CD4-positive, alpha-beta T cell (primary cell): Measurements from ENCODE around the gene CD58. TPM values are rescaled to one million over a fixed set of nuclear protein-coding genes. Genes with fewer than 3 reads are reported as not detected.
"Not testable (repeated sequence)": the region's sequence is repeated elsewhere in the genome, so short reads cannot be mapped to it uniquely, and the experiment has no call there.

Source experiments
- ATAC-seq: fragments of 200-7000 bp; cut with Tn5 transposase; one replicate; pipeline ENCODE4 v1.10.0; 2022; ENCODE audit warnings: mild to moderate bottlenecking; ENCODE audit not compliant: poor library complexity
- CTCF ChIA-PET: fragments of 350-600 bp; sonication (Branson Sonifier 250); formaldehyde crosslinking; loops from one replicate; lab custom pipeline; 2021; ENCODE audit warnings: antibody characterized with exemption, inconsistent platforms; lab: Charles Lee
- POLR2A ChIA-PET: fragments of 350-600 bp; sonication (Branson Sonifier 250); formaldehyde crosslinking; loops from one replicate; lab custom pipeline; 2021; ENCODE audit warnings: antibody characterized with exemption, inconsistent platforms; lab: Charles Lee
- DNase-seq, 14 experiments: peaks; one replicate each; pipeline ENCODE4 v3.0.0-alpha.2; 2013 to 2020; ENCODE audit warnings: mixed read lengths in 2 of 14
- H3K27ac ChIP-seq, 2 donors: one replicate each; pipeline versions ENCODE4 v1.5.1 to v1.7.0; 2013; ENCODE audit warnings: low read length in 2 of 2, low read depth in 1 of 2, mild to moderate bottlenecking in 1 of 2
- H3K27me3 ChIP-seq, 2 experiments: 1 replicate in 1 of 2; 2 replicates in 1 of 2; pipeline versions ENCODE4 v1.6.1 to v1.7.0; 2013; ENCODE audit warnings: low read length in 2 of 2, control low read depth in 1 of 2, mild to moderate bottlenecking in 1 of 2, moderate library complexity in 1 of 2; ENCODE audit not compliant: insufficient read depth in 2 of 2, control insufficient read depth in 1 of 2
- H3K36me3 ChIP-seq: one replicate; pipeline ENCODE4 v1.6.1; 2013; ENCODE audit warnings: low read length, control low read depth; ENCODE audit not compliant: insufficient read depth
- H3K4me1 ChIP-seq: one replicate; pipeline ENCODE4 v1.6.1; 2013; ENCODE audit warnings: low read length, control low read depth; ENCODE audit not compliant: insufficient read depth
- H3K4me3 ChIP-seq: one replicate; pipeline ENCODE4 v1.5.1; 2013; ENCODE audit warnings: mild to moderate bottlenecking, low read length, moderate library complexity
- H3K9me3 ChIP-seq, 2 experiments: 1 replicate in 1 of 2; 2 replicates in 1 of 2; pipeline versions ENCODE4 v1.6.1 to v1.7.0; 2013; ENCODE audit warnings: low read length in 2 of 2, mild to moderate bottlenecking in 2 of 2, control low read depth in 1 of 2, moderate library complexity in 1 of 2; ENCODE audit not compliant: control insufficient read depth in 1 of 2, insufficient read depth in 1 of 2
- H3K27ac Mint-ChIP-seq: one replicate; pipeline ENCODE4 v1.8.0; 2020; ENCODE audit warnings: mixed read lengths
- H3K27me3 Mint-ChIP-seq: one replicate; pipeline ENCODE4 v1.8.0; 2021; ENCODE audit warnings: mixed read lengths
- H3K36me3 Mint-ChIP-seq: one replicate; pipeline ENCODE4 v1.8.0; 2021; ENCODE audit warnings: low read depth, mixed read lengths
- H3K4me1 Mint-ChIP-seq: one replicate; pipeline ENCODE4 v1.8.0; 2021; ENCODE audit warnings: low read depth, mixed read lengths
- H3K4me3 Mint-ChIP-seq: one replicate; pipeline ENCODE4 v1.8.0; 2020; ENCODE audit warnings: mild to moderate bottlenecking, mixed read lengths
- H3K9me3 Mint-ChIP-seq: one replicate; pipeline ENCODE4 v1.8.0; 2020; ENCODE audit warnings: mixed read lengths
- intact Hi-C, 2 experiments: fragments of 100-400 bp; cut with DNase I in 1 of 2; cut with micrococcal nuclease in 1 of 2; formaldehyde crosslinking; loops; one replicate each; pipeline versions ENCODE4 v1.15.1 to v1.9.0; 2023 to 2025; cut with DNase I, micrococcal nuclease
- total RNA-seq, 174 experiments: library from RNA in 2 of 174; stranded (reverse) in 2 of 174; gene quantifications; one replicate each; pipeline ENCODE4 v1.2.3 and lab custom pipeline; 2021 to 2026
- TF ChIP-seq, protein P1 (sequence below): fragments of 200-600 bp; IDR thresholded peaks from one replicate; pipeline ENCODE4 v1.8.0; 2022; ENCODE audit warnings: antibody characterized with exemption, mild to moderate bottlenecking

CD58 gene
- total RNA-seq, 2 experiments from 2014 or later = 4.2 to 5.7 TPM

DNA sequence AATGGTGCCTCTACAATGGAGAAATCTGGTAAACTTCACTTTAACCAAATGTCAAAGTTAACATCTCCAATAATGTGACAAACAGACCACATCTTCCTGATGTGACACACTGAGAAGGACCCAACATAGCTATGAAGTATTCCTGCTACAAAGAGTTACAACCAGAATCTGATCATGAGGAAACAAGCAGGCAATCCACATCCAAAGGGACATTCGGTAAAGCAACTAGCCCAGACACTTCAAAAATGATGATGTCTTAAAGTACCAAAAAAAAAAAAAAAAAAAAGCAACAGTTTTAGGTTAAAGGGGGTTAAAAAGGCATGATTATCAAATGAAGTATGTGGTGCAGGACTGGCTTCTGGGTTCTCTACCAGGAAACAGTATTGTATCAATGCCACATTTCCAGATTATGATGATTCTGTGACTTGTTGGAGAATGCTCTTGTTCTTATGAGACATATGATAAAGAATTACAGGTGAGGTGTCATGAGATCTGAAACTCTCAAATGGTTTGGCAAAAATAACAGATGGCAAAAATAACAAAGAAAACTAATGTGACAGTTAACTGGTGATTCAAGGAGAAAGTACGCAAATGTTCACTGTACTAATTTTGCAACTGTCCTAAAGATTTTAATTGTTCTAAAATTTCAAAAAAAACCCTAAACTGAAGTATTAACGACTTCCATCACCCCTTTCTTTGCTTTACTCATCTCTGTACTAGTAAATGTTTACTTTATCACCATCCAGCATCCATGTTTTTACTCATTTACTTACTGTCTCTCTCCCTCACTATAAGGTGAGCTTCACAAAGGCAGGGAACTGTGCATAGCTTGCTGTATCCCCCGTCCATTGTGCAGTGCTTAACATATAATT, 2.8 kb downstream of the CD58 start:
- ChIA-PET POLR2A (interaction anchor here (0.9 to 1.6 kb wide), 2 partner anchors 11 to 28 kb away, joined by 3 to 6 read pairs; no protein-coding TSS in a partner anchor), CTCF (interaction anchor here (0.7 to 2.9 kb wide), 2 partner anchors 11 to 166 kb away, joined by 3 to 18 read pairs; no protein-coding TSS in a partner anchor)
- H3K9me3 ChIP-seq = peaks cover 5 to 7% of the 10 kb centered on the region in 2 experiments
- DNase-seq (no peak), ATAC-seq (no peak)
- H3K36me3 ChIP-seq = peaks cover 4% of the 10 kb centered on the region
- Mint-ChIP-seq H3K9me3 (no peaks in the 10 kb centered on the region), H3K27me3 (no peaks in the 10 kb centered on the region), H3K36me3 (peaks cover 13% of the 10 kb centered on the region), H3K4me1 (peaks cover 42% of the 10 kb centered on the region), H3K4me3 (peak overlapping the region; percentile 96), H3K27ac (peak overlapping the region; percentile 91)
- no peak overlapping the region for H3K4me3 ChIP-seq
- intact Hi-C loops = no loop called here
- TF ChIP-seq, protein P1, sequence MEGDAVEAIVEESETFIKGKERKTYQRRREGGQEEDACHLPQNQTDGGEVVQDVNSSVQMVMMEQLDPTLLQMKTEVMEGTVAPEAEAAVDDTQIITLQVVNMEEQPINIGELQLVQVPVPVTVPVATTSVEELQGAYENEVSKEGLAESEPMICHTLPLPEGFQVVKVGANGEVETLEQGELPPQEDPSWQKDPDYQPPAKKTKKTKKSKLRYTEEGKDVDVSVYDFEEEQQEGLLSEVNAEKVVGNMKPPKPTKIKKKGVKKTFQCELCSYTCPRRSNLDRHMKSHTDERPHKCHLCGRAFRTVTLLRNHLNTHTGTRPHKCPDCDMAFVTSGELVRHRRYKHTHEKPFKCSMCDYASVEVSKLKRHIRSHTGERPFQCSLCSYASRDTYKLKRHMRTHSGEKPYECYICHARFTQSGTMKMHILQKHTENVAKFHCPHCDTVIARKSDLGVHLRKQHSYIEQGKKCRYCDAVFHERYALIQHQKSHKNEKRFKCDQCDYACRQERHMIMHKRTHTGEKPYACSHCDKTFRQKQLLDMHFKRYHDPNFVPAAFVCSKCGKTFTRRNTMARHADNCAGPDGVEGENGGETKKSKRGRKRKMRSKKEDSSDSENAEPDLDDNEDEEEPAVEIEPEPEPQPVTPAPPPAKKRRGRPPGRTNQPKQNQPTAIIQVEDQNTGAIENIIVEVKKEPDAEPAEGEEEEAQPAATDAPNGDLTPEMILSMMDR = no peak
- H3K27me3 ChIP-seq = no peaks in the 10 kb centered on the region
- H3K4me1 ChIP-seq = peaks cover 39% of the 10 kb centered on the region
- no peak overlapping the region for H3K27ac ChIP-seq

DNA sequence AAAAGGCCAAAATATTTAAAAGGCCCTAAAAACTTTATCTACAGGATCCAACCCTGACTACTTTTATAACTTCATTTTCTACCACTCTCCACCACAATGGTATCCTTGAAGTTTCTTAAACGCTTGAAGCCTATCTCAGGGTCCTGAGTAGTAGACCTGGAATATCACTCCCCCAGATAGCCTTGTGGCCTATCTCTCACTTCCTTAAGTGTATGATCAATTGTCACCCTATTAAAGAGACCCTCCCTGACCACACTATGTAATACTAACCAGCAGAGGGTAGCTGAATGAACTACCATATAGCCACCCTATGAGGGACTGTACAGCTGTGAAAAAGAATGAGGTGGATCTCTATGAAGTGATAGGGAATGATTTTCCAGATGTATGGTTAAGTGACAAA, 5.6 kb downstream of the CD58 start:
- Mint-ChIP-seq H3K4me3 (no peak overlapping the region), H3K36me3 (peaks cover 12% of the 10 kb centered on the region), H3K27ac (no peak overlapping the region), H3K9me3 (peaks cover 2% of the 10 kb centered on the region), H3K27me3 (no peaks in the 10 kb centered on the region), H3K4me1 (peaks cover 57% of the 10 kb centered on the region)
- no peak overlapping the region for H3K4me3 ChIP-seq
- no peaks in the 10 kb centered on the region for H3K27me3 ChIP-seq
- TF ChIP-seq, protein P1 = no peak
- H3K27ac ChIP-seq = no peak overlapping the region
- DNase-seq (no peak), ATAC-seq (no peak)
- H3K36me3 ChIP-seq = peaks cover 4% of the 10 kb centered on the region
- ChIA-PET POLR2A (no interaction called here), CTCF (no interaction called here)
- intact Hi-C loops = no loop called here
- peaks cover 30% of the 10 kb centered on the region for H3K4me1 ChIP-seq
- peaks cover 5 to 8% of the 10 kb centered on the region in 2 experiments for H3K9me3 ChIP-seq

DNA sequence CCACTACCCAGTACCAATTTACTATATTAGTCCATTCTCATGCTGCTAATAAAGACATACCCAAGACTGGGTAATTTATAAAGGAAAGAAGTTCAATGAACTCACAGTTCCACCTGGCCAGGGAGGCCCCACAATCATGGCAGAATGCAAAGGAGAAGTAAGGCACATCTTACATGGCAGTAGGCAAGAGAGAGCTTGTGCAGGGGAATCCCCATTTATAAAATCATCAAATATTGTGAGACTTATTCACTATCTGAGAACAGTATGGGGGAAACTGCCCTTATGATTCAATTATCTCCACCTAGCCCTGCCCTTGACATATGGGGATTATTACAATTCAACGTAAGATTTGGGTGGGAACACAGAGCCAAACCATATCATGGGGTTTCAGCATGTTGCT, 6.4 kb downstream of the CD58 start:
- Mint-ChIP-seq H3K9me3 (peaks cover 2% of the 10 kb centered on the region), H3K27ac (no peak overlapping the region), H3K27me3 (no peaks in the 10 kb centered on the region), H3K4me3 (no peak overlapping the region), H3K36me3 (peaks cover 6% of the 10 kb centered on the region), H3K4me1 (peaks cover 54% of the 10 kb centered on the region)
- ATAC-seq (no peak), DNase-seq (no peak)
- ChIA-PET POLR2A (no interaction called here), CTCF (no interaction called here)
- intact Hi-C loops = no loop called here
- Histone ChIP-seq H3K27ac (no peak overlapping the region), H3K4me3 (no peak overlapping the region), H3K9me3 (peaks cover 5 to 8% of the 10 kb centered on the region in 2 experiments), H3K27me3 (no peaks in the 10 kb centered on the region), H3K36me3 (peaks cover 4% of the 10 kb centered on the region), H3K4me1 (peaks cover 25% of the 10 kb centered on the region)
- TF ChIP-seq, protein P1 = no peak

DNA sequence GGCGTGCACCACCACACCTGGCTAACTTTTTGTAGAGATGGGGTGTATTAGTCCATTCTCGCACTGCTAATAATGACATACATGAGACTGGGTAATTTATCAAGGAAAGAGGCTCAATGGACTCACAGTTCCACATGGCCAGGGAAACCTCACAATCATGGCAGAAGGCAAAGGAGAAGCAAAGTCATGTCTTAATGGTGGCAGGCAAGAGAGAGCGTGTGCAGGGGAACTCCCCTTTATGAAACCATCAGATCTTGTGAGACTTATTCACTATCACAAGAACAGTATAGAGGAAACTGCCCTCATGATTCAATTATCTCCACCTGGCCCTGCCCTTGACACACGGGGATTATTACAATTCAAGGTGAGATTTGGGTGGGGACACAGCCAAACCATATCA, 8.4 kb downstream of the CD58 start:
- H3K27me3 ChIP-seq, H3K4me3 Mint-ChIP-seq, CTCF ChIA-PET, intact Hi-C loops, H3K9me3 ChIP-seq, H3K27me3 Mint-ChIP-seq, H3K36me3 Mint-ChIP-seq, H3K27ac Mint-ChIP-seq, ATAC-seq, H3K9me3 Mint-ChIP-seq, H3K36me3 ChIP-seq, H3K27ac ChIP-seq, H3K4me3 ChIP-seq, POLR2A ChIA-PET: not testable (repeated sequence)
- peaks cover 32% of the 10 kb centered on the region for H3K4me1 ChIP-seq
- DNase-seq = peak in 2 of 14 experiments; percentile 39 to 51
- H3K4me1 Mint-ChIP-seq = peaks cover 54% of the 10 kb centered on the region
